CD4-positive, alpha-beta T cell treated with Interleukin-6 at 100 ng/mL for 8 hours (primary cell): Measurements from ENCODE around the gene PRKAG3.
A peak's percentile ranks its signal among the peaks of the same experiment; 100 is the strongest.

Experiments
- DNase-seq: peaks from one replicate; pipeline ENCODE4 v3.0.0-alpha.2; 2020; ENCODE audit warnings: mixed read lengths, low spot score

PRKAG3 gene

DNA sequence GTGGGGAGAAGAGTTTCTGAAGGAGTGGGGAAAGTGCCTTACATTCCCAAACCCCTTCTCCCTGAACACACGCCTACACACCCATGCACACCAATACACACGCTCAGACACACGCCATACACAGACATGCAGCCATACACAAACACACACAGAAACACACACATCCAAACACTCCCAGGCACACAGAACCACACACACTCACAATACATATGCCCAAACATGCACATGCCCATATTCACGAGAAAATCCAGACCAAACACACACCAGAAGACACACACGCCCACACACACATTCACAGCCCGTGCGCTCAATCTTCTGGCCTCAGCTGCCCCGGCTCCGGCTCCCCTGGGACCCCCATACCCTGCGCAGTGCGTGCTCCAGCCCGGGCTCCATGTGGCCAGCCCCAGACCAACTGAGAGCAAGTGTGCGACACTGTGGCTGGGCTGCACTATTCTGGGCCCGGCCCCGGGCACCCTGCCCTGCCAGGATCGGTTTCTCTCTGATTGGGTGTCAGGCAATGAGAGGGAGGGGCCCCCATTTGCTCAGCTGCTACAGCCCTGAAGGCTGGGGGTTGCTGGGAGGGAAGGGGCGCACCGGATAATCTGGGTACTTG, at the start of gene PRKAG3:
Gene PRKAG3 (minus strand): TSS at position 426 of the 613 bp plus-strand sequence.
- DNase-seq: no peak

DNA sequence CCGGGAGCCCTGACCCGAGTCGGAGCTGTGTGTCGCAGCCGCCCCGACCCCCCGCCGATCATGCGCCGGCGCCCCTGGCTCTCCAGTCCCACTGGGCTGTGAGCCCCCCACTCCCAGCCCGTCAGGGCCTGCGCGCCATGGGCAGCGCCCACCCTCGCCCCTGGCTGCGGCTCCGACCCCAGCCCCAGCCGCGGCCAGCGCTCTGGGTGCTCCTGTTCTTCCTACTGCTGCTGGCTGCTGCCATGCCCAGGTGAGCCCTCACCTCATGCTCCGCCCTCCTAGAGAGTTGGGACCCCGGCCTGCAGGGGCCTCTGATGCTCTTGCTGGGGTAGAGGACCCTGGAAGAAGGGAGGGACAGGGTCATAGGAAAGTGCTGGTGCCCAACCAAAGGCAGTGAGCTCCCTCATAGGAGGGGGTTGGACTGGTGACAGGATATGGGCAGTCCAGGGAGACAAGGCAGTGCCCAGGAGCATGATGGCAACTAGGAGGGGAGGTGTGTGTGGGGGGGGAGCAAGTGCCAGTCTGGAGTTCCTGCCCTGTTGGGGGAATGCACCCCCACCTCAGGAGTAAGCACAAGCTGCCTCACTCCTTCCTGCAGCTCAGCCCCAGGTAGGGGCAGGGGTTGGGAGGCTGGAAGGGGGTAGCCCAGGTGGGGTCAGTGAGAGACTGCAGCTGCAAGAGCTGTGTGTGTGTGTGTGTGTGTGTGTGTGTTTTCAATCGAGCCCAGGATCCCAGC, 49.4 kb upstream of the PRKAG3 start:
- DNase-seq: no peak

GRCh38 chr2:218880102-218880858, 48.7 kb upstream of the PRKAG3 start, which contains the start of gene WNT10A:
WNT10A (plus strand) TSS chr2:218880852; CDS start chr2:218880996, 144 bp downstream.
- peak; percentile 91 for DNase-seq

DNA sequence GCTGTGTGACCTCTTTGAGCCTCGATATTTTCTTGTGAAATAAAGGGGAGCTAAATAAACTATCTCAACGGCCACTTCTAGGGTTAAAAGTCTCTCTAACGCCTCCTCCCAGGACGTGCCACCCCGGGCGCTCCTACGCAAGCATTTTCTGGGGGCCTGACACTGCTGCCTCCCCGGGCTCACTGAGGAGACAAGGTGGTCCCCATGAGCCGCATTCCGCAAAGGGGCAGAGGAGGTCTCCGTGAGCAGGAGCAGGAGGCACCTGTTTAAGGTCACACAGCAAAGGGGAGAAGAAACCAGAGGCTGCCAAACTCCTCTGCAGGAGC, 48.1 kb upstream of the PRKAG3 start:
- DNase-seq: no peak

- DNase-seq: no peak
These were observed 47.5 kb upstream of the PRKAG3 start for GRCh38 chr2:218878926-218879761.

DNA sequence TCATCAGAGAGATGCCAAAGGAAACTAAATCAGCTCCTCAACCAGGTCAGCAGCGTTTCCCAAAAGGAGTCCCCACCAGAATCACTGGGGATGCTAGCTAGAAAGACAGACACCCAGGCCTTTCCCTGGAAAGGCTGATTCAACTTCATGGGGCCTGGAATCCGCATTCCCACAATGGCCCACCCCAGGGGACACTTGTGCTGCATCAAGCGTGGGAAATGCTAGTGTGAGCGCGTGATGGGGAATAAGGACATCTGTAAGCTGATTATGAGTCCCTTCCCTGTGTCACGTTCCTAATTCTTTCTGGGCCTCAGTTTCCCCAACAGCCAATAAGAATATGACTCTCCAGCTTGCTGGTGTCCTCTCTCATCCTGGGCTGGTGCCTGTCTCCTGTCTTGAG, 46.9 kb upstream of the PRKAG3 start:
- no peak for DNase-seq

GRCh38 chr2:218877891-218878290, 46.3 kb upstream of the PRKAG3 start:
- DNase-seq: no peak

- no peak for DNase-seq
These were observed 45.7 kb upstream of the PRKAG3 start for GRCh38 chr2:218877331-218877730.

DNA sequence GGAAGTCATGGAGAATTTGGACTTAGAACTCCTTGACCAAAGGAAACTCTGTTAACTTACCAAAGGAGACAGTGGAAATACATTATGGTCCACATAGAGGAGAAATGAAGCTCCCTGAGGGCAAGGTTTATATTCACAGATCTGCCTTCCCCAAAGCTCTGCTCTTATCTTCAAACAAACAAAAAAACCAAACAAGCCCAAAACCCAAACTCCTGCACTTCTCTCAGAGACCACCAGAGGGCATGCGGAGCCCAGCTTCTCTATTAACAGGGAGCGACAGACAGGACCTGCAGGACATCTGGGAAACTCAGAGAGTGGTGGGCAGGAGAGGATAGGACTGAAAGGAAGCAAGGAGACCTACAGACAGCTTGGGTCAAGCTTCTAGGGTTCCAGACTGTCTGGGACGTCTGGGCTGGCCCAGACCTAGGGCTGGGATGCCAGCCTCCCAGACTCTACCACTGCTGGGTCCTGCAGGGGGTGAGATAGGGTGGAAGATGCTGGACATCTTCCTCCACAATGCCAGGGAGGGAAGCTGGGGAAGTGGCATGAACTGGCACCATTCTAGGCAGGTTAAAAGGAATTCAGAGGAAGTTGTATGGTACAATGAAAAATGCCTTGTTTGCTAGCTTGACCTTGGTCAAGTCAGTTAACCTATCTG, 45.1 kb upstream of the PRKAG3 start:
- DNase-seq: peak; percentile 70

DNA sequence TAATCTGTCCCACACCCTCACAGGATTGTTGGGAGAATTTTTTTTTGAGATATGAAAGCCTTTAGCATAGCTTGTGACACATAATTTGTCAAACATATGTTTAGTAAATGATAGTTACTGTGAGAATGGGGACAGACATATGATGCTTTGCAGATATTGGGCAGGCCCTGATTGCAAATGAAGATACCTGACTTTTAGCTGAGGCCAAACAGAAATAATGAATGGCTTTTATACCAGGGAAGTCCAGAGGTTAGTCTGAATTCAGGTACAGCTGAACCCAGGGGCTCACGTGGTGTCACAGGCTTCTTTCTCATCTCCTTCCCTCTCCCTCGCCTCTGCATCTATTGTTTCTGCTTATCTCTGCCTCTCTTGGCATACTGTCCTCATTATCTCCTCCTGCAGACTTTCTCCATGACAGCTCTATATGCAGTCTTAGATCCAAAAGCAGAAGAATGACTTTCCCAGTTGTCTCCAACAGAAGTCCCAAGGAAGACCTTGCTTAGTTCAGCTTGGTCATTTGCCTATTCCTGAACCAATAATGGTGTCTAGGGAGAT, 44.2 kb upstream of the PRKAG3 start:
- no peak for DNase-seq

DNA sequence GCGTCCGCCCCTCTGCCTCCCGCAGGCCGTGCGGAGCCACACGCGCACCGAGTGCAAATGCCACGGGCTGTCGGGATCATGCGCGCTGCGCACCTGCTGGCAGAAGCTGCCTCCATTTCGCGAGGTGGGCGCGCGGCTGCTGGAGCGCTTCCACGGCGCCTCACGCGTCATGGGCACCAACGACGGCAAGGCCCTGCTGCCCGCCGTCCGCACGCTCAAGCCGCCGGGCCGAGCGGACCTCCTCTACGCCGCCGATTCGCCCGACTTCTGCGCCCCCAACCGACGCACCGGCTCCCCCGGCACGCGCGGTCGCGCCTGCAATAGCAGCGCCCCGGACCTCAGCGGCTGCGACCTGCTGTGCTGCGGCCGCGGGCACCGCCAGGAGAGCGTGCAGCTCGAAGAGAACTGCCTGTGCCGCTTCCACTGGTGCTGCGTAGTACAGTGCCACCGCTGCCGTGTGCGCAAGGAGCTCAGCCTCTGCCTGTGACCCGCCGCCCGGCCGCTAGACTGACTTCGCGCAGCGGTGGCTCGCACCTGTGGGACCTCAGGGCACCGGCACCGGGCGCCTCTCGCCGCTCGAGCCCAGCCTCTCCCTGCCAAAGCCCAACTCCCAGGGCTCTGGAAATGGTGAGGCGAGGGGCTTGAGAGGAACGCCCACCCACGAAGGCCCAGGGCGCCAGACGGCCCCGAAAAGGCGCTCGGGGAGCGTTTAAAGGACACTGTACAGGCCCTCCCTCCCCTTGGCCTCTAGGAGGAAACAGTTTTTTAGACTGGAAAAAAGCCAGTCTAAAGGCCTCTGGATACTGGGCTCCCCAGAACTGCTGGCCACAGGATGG, 42.0 kb upstream of the PRKAG3 start:
- no peak for DNase-seq

- DNase-seq: no peak
These were observed 41.2 kb upstream of the PRKAG3 start for GRCh38 chr2:218872645-218873358.

- peak; percentile 39 for DNase-seq
These were observed 40.0 kb upstream of the PRKAG3 start for GRCh38 chr2:218871345-218872302.

- no peak for DNase-seq
These were observed 39.4 kb upstream of the PRKAG3 start for GRCh38 chr2:218870984-218871344.

DNA sequence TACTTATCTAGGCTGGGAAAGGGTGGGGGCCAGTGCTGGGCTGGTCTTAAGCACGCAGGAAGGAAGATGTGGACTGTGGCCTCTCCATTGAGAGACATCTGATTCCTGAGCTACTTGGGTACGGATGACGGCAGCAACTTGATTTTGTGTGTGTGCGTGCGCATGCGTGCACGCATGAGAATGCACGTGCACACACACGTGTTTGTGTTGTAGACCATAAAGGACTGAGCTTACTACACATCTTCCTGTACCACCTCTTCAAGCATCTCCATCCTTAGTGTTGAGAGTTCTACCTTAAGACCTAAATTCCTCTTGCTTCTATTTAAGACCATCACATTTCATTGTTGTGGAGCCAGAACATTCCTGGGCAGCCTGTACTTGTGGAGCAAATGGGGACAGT, 37.5 kb upstream of the PRKAG3 start:
- DNase-seq: no peak

- no peak for DNase-seq
These were observed 36.3 kb upstream of the PRKAG3 start for GRCh38 chr2:218867900-218868299.

- DNase-seq: no peak
These were observed 34.4 kb upstream of the PRKAG3 start for GRCh38 chr2:218865999-218866398.

DNA sequence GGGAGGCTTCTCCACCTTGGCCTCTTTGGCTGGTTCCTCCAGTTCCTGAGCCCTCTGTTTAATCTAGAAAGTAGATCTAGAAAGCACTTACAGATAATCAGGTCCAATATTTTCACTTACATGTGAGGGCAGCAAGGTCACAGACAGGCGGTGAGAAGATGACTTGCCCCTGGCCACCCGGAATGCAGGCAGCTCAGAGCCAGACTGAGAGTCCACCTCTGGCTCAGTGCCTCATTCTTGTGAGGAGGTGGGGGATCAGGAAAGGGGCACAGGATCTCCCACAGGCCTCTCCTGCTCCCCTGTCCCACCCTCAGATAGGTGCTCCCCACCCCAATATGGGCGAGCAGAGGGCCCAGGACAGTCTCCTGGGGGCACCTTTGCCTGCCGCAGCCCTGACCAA, 33.8 kb upstream of the PRKAG3 start:
- DNase-seq: no peak
